ENCODE results near the gene UBALD2. TPM values are rescaled to one million over a fixed set of nuclear protein-coding genes. Genes with fewer than 3 reads are reported as not detected.

Gene UBALD2
- total and polyA plus RNA-seq, 2 of the 13 experiments (the other 11 are each of a cell fraction or from before 2014, with no cell fraction given): 3.3 to 89.7 TPM

- Histone ChIP-seq H3K36me3 (replicated peaks in 1 of 2; ENCODE audit: control insufficient read depth in 1 of 2, insufficient read depth in 2 of 2, low read length in 2 of 2) (peaks cover 6 to 7% of the 10 kb centered on the region in 2 experiments; a peak in 2 of 5 replicates), H4K20me1 (ENCODE audit: insufficient read depth, low read length) (no peaks in the 10 kb centered on the region), H3K4me1 (ENCODE audit: insufficient read depth, low read length) (no peaks in the 10 kb centered on the region), H3K27me3 (ENCODE audit: control insufficient read depth in 1 of 2, insufficient read depth in 2 of 2, low read length in 2 of 2) (no peaks in the 10 kb centered on the region), H3K4me3 (replicated peaks in 1 of 3; ENCODE audit: insufficient read depth in 1 of 3, low read depth in 2 of 3, low read length in 3 of 3) (no peak overlapping the region), H2AFZ (ENCODE audit: low read length) (no peak overlapping the region), H3K4me2 (ENCODE audit: low read depth, low read length) (no peak overlapping the region), H3K79me2 (ENCODE audit: insufficient read depth, low read length) (no peaks in the 10 kb centered on the region), H3K9me3 (ENCODE audit: low read length) (no peaks in the 10 kb centered on the region), H3K9ac (ENCODE audit: insufficient read depth, low read depth, low read length) (no peak overlapping the region), H3K27ac (ENCODE audit: extremely low read length, insufficient read depth, low read length) (no peak overlapping the region)
- FAIRE-seq (no peak), ATAC-seq (no peak), DNase-seq (ENCODE audit: low spot score) (no peak)
- intact Hi-C loops (cut with micrococcal nuclease; ENCODE audit: unreplicated experiment) (no loop called here), in situ Hi-C loops (cut with HindIII; ENCODE audit: extremely low pct_ligation_motif_present, low pct_unique_long_range_greater_than_20kb) (no loop called here)
- WGBS (ENCODE audit: low lambda C conversion rate): 92% methylated on average over 3 of the region's 4 CpGs
- no TSS peak for BruUV-seq (replicated peaks)
- TF ChIP-seq ZBTB3 (CRISPR knock-in tag; IDR thresholded peaks at IDR 0.05; ENCODE audit: borderline replicate concordance, low read depth) (no peak), ZC3H4 (CRISPR knock-in tag; IDR thresholded peaks at IDR 0.05; ENCODE audit: borderline replicate concordance) (no peak), TRIM24 (CRISPR knock-in tag; IDR thresholded peaks at IDR 0.05) (no peak), DPF2 (CRISPR knock-in tag; IDR thresholded peaks at IDR 0.05; ENCODE audit: borderline replicate concordance, low read depth) (no peak), AFF4 (CRISPR knock-in tag; IDR thresholded peaks at IDR 0.05) (no peak), PCBP1 (IDR thresholded peaks at IDR 0.05; ENCODE audit: borderline replicate concordance, low read depth, low read length) (no peak), EED (CRISPR knock-in tag; IDR thresholded peaks at IDR 0.05) (peak; percentile 52; the same call in 1 of the 2 replicates)
- CTCF ChIA-PET (ENCODE audit: low intra/inter-chr PET ratio, low total read pairs): no interaction called here
- POLR2A ChIA-PET: no interaction called here
These were observed 27.4 kb downstream of the UBALD2 start for GRCh38 chr17:76292567-76292966.

Data from HepG2 (cell line).